HepG2 (cell line): ENCODE results near the gene CAPRIN1. TPM values are rescaled to one million over a fixed set of nuclear protein-coding genes. Genes with fewer than 3 reads are reported as not detected.

Experiments
- CC2D1A ChIP-seq: sonication (generic); formaldehyde crosslinking; IDR thresholded peaks from 2 replicates; pipeline ENCODE4 v1.8.1; 2023; ENCODE audit warnings: mild to moderate bottlenecking, missing genetic modification reagents
- ERF ChIP-seq: IDR thresholded peaks from 2 replicates; pipeline ENCODE4 v1.6.1; 2018; ENCODE audit warnings: missing biosample characterization, missing genetic modification reagents
- ISX ChIP-seq: sonication (generic); formaldehyde crosslinking; conservative IDR thresholded peaks from 2 replicates; pipeline ENCODE4 v1.5.0; 2020; ENCODE audit warnings: missing genetic modification reagents
- KAT2B ChIP-seq: fragments of 150-350 bp; IDR thresholded peaks from 2 replicates; pipeline ENCODE4 v1.6.1; 2014; ENCODE audit warnings: low read depth, low read length, borderline replicate concordance
- MBNL3 ChIP-seq: fragments of 250-450 bp; sonication (Bioruptor Pico); conservative IDR thresholded peaks from 2 replicates; pipeline ENCODE4 v1.8.0; 2022; ENCODE audit warnings: mild to moderate bottlenecking, inconsistent platforms
- SSRP1 ChIP-seq: IDR thresholded peaks from 2 replicates; pipeline ENCODE4 v1.6.1; 2016; ENCODE audit warnings: control low read depth
- ZNF138 ChIP-seq: sonication (generic); formaldehyde crosslinking; IDR thresholded peaks from 2 replicates; pipeline ENCODE4 v1.5.0; 2020; ENCODE audit warnings: mild to moderate bottlenecking, low read depth, missing genetic modification reagents
- ZNF329 ChIP-seq: sonication (generic); formaldehyde crosslinking; IDR thresholded peaks from 2 replicates; pipeline ENCODE4 v1.9.0; 2021; ENCODE audit warnings: low read depth, mild to moderate bottlenecking, missing genetic modification reagents
- ZNF772 ChIP-seq: sonication (generic); formaldehyde crosslinking; IDR thresholded peaks from 2 replicates; pipeline ENCODE4 v1.5.0; 2020; ENCODE audit warnings: mild to moderate bottlenecking, missing genetic modification reagents
- ZNF878 ChIP-seq: sonication (generic); formaldehyde crosslinking; IDR thresholded peaks from 2 replicates; pipeline ENCODE4 v1.8.1; 2023; ENCODE audit warnings: mild to moderate bottlenecking, missing genetic modification reagents, moderate library complexity
- ZZZ3 ChIP-seq: sonication (generic); formaldehyde crosslinking; IDR thresholded peaks from 2 replicates; pipeline ENCODE4 v1.4.0; 2020; ENCODE audit warnings: missing genetic modification reagents, mild to moderate bottlenecking, borderline replicate concordance
- polyA plus RNA-seq, 8 experiments: library from polyadenylated mRNA; depleted of rRNA in 3 of 8; stranded (reverse) in 7 of 8; unstranded in 1 of 8; fragments of >200 nt; fragmentation: Illumina TruSeq in 4 of 8; extraction: Trizol in 4 of 8; gene quantifications; 2 replicates each; pipeline versions ENCODE4 v1.2.1 to v1.2.3, GENCODE V29; 2011 to 2016; ENCODE audit warnings: low read depth in 4 of 8, missing spikeins in 1 of 8, mixed read lengths in 1 of 8; ENCODE audit not compliant: insufficient read depth in 1 of 8
- total RNA-seq, 5 experiments: library from RNA; depleted of rRNA; stranded (reverse); fragments of >200 nt; fragmentation: Illumina TruSeq; extraction: Trizol; gene quantifications; 2 replicates each; pipeline ENCODE4 v1.2.3, GENCODE V29; 2016; ENCODE audit warnings: low read depth in 1 of 5
- TF ChIP-seq, protein P1 (sequence below): sonication (generic); formaldehyde crosslinking; IDR thresholded peaks from 2 replicates; pipeline ENCODE4 v1.5.1; 2020; ENCODE audit warnings: mild to moderate bottlenecking, missing genetic modification reagents, borderline replicate concordance
- TF ChIP-seq, protein P2 (sequence below): sonication (generic); formaldehyde crosslinking; IDR thresholded peaks from 2 replicates; pipeline ENCODE4 v1.8.1; 2022; ENCODE audit warnings: low read depth, mild to moderate bottlenecking, missing genetic modification reagents
- TF ChIP-seq, protein P3 (sequence below): sonication (generic); formaldehyde crosslinking; IDR thresholded peaks from 2 replicates; pipeline ENCODE4 v1.5.0; 2020; ENCODE audit warnings: missing genetic modification reagents, mild to moderate bottlenecking, borderline replicate concordance
- TF ChIP-seq, protein P4 (sequence below): IDR thresholded peaks from 2 replicates; pipeline ENCODE4 v1.6.1; 2016; ENCODE audit warnings: low read depth, borderline replicate concordance
- TF ChIP-seq, protein P5 (sequence below): IDR thresholded peaks from 2 replicates; pipeline ENCODE4 v1.6.1; 2016; ENCODE audit warnings: low read depth

CAPRIN1 gene
- total and polyA plus RNA-seq, 2 of the 13 experiments (the other 11 are each of a cell fraction or from before 2014, with no cell fraction given), result 114 to 162 TPM

DNA sequence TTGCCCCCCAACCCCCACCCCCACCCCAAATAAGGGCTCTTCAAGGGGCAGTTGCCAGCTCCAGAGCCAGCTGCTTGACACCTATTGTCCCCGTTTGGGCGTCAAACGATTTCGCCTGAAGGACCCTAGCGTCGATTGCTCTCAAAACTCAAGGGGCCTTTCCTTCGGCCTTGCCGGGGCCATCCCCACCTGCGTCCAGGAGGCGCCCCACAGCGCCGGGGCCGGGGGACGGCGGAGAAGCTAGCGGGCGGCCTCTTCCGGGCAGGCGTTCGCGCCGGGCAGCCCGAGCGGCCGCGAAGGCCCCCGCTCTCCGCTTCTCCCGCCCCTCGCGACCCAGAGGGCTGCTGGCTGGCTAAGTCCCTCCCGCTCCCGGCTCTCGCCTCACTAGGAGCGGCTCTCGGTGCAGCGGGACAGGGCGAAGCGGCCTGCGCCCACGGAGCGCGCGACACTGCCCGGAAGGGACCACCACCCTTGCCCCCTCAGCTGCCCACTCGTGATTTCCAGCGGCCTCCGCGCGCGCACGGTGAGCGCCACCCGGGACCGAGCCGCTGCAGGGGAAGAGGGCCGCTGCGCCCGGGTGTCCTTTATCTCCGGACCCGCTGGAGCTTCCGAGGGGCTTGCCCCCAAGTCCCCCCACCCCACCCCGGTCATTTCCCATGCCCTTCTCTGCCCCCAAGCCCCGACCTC lies at the start of gene CAPRIN1 (continued):
- no peak for TF ChIP-seq ZZZ3 (CRISPR knock-in tag)
- 0 out of 2 replicates have a peak, but pooled peaks have one; percentile 37 for TF ChIP-seq CC2D1A (CRISPR knock-in tag)
- no peak; the same call in 1 of the 2 replicates for TF ChIP-seq ZNF772 (CRISPR knock-in tag)
- no peak for TF ChIP-seq MBNL3 (CRISPR knock-in tag)
- peak; percentile 62; the same call in 1 of the 2 replicates for TF ChIP-seq ZNF878 (CRISPR knock-in tag)
- TF ChIP-seq, protein P1, sequence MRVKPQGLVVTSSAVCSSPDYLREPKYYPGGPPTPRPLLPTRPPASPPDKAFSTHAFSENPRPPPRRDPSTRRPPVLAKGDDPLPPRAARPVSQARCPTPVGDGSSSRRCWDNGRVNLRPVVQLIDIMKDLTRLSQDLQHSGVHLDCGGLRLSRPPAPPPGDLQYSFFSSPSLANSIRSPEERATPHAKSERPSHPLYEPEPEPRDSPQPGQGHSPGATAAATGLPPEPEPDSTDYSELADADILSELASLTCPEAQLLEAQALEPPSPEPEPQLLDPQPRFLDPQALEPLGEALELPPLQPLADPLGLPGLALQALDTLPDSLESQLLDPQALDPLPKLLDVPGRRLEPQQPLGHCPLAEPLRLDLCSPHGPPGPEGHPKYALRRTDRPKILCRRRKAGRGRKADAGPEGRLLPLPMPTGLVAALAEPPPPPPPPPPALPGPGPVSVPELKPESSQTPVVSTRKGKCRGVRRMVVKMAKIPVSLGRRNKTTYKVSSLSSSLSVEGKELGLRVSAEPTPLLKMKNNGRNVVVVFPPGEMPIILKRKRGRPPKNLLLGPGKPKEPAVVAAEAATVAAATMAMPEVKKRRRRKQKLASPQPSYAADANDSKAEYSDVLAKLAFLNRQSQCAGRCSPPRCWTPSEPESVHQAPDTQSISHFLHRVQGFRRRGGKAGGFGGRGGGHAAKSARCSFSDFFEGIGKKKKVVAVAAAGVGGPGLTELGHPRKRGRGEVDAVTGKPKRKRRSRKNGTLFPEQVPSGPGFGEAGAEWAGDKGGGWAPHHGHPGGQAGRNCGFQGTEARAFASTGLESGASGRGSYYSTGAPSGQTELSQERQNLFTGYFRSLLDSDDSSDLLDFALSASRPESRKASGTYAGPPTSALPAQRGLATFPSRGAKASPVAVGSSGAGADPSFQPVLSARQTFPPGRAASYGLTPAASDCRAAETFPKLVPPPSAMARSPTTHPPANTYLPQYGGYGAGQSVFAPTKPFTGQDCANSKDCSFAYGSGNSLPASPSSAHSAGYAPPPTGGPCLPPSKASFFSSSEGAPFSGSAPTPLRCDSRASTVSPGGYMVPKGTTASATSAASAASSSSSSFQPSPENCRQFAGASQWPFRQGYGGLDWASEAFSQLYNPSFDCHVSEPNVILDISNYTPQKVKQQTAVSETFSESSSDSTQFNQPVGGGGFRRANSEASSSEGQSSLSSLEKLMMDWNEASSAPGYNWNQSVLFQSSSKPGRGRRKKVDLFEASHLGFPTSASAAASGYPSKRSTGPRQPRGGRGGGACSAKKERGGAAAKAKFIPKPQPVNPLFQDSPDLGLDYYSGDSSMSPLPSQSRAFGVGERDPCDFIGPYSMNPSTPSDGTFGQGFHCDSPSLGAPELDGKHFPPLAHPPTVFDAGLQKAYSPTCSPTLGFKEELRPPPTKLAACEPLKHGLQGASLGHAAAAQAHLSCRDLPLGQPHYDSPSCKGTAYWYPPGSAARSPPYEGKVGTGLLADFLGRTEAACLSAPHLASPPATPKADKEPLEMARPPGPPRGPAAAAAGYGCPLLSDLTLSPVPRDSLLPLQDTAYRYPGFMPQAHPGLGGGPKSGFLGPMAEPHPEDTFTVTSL (CRISPR knock-in tag), result no peak
- TF ChIP-seq, protein P2, sequence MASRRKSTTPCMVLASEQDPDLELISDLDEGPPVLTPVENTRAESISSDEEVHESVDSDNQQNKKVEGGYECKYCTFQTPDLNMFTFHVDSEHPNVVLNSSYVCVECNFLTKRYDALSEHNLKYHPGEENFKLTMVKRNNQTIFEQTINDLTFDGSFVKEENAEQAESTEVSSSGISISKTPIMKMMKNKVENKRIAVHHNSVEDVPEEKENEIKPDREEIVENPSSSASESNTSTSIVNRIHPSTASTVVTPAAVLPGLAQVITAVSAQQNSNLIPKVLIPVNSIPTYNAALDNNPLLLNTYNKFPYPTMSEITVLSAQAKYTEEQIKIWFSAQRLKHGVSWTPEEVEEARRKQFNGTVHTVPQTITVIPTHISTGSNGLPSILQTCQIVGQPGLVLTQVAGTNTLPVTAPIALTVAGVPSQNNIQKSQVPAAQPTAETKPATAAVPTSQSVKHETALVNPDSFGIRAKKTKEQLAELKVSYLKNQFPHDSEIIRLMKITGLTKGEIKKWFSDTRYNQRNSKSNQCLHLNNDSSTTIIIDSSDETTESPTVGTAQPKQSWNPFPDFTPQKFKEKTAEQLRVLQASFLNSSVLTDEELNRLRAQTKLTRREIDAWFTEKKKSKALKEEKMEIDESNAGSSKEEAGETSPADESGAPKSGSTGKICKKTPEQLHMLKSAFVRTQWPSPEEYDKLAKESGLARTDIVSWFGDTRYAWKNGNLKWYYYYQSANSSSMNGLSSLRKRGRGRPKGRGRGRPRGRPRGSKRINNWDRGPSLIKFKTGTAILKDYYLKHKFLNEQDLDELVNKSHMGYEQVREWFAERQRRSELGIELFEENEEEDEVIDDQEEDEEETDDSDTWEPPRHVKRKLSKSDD, result 0 out of 2 replicates have a peak, but pooled peaks have one; percentile 76
- TF ChIP-seq, protein P3, sequence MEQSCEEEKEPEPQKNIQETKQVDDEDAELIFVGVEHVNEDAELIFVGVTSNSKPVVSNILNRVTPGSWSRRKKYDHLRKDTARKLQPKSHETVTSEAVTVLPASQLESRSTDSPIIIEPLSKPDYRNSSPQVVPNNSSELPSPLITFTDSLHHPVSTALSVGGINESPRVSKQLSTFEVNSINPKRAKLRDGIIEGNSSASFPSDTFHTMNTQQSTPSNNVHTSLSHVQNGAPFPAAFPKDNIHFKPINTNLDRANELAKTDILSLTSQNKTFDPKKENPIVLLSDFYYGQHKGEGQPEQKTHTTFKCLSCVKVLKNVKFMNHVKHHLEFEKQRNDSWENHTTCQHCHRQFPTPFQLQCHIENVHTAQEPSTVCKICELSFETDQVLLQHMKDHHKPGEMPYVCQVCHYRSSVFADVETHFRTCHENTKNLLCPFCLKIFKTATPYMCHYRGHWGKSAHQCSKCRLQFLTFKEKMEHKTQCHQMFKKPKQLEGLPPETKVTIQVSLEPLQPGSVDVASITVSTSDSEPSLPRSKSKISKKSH, result 0 out of 2 replicates have a peak, but pooled peaks have one; percentile 11
- TF ChIP-seq ERF (CRISPR knock-in tag), result 0 out of 2 replicates have a peak, but pooled peaks have one; percentile 28
- no peak for TF ChIP-seq KAT2B
- no peak for TF ChIP-seq ISX (CRISPR knock-in tag)
- TF ChIP-seq ZNF138 (CRISPR knock-in tag), result no peak
- TF ChIP-seq ZNF329, result no peak
- TF ChIP-seq, protein P4, sequence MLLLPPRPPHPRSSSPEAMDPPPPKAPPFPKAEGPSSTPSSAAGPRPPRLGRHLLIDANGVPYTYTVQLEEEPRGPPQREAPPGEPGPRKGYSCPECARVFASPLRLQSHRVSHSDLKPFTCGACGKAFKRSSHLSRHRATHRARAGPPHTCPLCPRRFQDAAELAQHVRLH (CRISPR knock-in tag), result no peak
- TF ChIP-seq, protein P5, sequence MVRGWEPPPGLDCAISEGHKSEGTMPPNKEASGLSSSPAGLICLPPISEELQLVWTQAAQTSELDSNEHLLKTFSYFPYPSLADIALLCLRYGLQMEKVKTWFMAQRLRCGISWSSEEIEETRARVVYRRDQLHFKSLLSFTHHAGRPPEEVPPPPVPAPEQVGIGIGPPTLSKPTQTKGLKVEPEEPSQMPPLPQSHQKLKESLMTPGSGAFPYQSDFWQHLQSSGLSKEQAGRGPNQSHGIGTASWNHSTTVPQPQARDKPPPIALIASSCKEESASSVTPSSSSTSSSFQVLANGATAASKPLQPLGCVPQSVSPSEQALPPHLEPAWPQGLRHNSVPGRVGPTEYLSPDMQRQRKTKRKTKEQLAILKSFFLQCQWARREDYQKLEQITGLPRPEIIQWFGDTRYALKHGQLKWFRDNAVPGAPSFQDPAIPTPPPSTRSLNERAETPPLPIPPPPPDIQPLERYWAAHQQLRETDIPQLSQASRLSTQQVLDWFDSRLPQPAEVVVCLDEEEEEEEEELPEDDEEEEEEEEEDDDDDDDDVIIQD (CRISPR knock-in tag), result no peak
- no peak for TF ChIP-seq SSRP1 (CRISPR knock-in tag)
